Fibroblast of lung (primary cell): ENCODE measurements around the gene FALEC. TPM values are rescaled to one million over a fixed set of nuclear protein-coding genes. Genes with fewer than 3 reads are reported as not detected.
"Not testable (repeated sequence)": the region's sequence is repeated elsewhere in the genome, so short reads cannot be mapped to it uniquely, and the experiment has no call there.

Source experiments
- DNase-seq, 2 donors: peaks; one replicate each; pipeline versions ENCODE4 v3.0.0 to v3.0.0-alpha.2; 2010; ENCODE audit warnings: low read depth in 2 of 2
- H2AFZ ChIP-seq: 2 replicates; pipeline ENCODE4 v1.5.1; 2012; ENCODE audit warnings: low read length, control low read depth, inconsistent platforms
- H3K27ac ChIP-seq: 2 replicates; pipeline ENCODE4 v1.5.1; 2011; ENCODE audit warnings: low read length, control low read depth; ENCODE audit not compliant: insufficient read depth
- H3K27me3 ChIP-seq: 2 replicates; pipeline ENCODE4 v1.5.1; 2011; ENCODE audit warnings: mild to moderate bottlenecking, low read length; ENCODE audit not compliant: control insufficient read depth, insufficient read depth
- H3K36me3 ChIP-seq: 2 replicates; pipeline ENCODE4 v1.5.1; 2011; ENCODE audit warnings: low read length; ENCODE audit not compliant: control insufficient read depth, insufficient read depth
- H3K4me1 ChIP-seq: 2 replicates; pipeline ENCODE4 v1.5.1; 2011; ENCODE audit warnings: low read length; ENCODE audit not compliant: control insufficient read depth, insufficient read depth; ENCODE audit errors: extremely low read depth
- H3K4me2 ChIP-seq: 2 replicates; pipeline ENCODE4 v1.5.1; 2011; ENCODE audit warnings: low read length, control low read depth; ENCODE audit not compliant: insufficient read depth; ENCODE audit errors: extremely low read depth
- H3K4me3 ChIP-seq, 4 experiments: fragments of 200-600 bp in 1 of 4; sonication (generic) in 1 of 4; replicated peaks in 1 of 4; 2 replicates each; pipeline ENCODE4 v1.5.1; 2011 to 2016; ENCODE audit warnings: low read length in 4 of 4, low read depth in 3 of 4, mild to moderate bottlenecking in 3 of 4, control low read depth in 2 of 4, inconsistent platforms in 1 of 4, mixed read lengths in 1 of 4; ENCODE audit not compliant: insufficient read depth in 1 of 4; ENCODE audit errors: control extremely low read depth in 1 of 4
- H3K79me2 ChIP-seq: 2 replicates; pipeline ENCODE4 v1.5.1; 2012; ENCODE audit warnings: mild to moderate bottlenecking, low read length, inconsistent platforms; ENCODE audit not compliant: control insufficient read depth, insufficient read depth
- H3K9ac ChIP-seq: 2 replicates; pipeline ENCODE4 v1.5.1; 2011; ENCODE audit warnings: mild to moderate bottlenecking, low read length, control low read depth; ENCODE audit not compliant: insufficient read depth
- H3K9me3 ChIP-seq: 2 replicates; pipeline ENCODE4 v1.5.1; 2012; ENCODE audit warnings: low read depth, low read length; ENCODE audit not compliant: control insufficient read depth, insufficient read depth
- H4K20me1 ChIP-seq: 2 replicates; pipeline ENCODE4 v1.5.1; 2011; ENCODE audit warnings: low read length; ENCODE audit not compliant: control insufficient read depth, insufficient read depth; ENCODE audit errors: extremely low read depth
- EZH2 ChIP-seq: IDR thresholded peaks from 2 replicates; pipeline ENCODE4 v1.5.1; 2012; ENCODE audit warnings: low read length, control low read depth, mild to moderate bottlenecking; ENCODE audit errors: missing control alignments
- polyA plus RNA-seq, 2 donors: library from polyadenylated mRNA; depleted of rRNA in 1 of 2; stranded (reverse) in 1 of 2; unstranded in 1 of 2; fragments of >200 nt; gene quantifications; 2 replicates each; pipeline ENCODE4 v1.2.1, GENCODE V29; 2011 to 2012; ENCODE audit warnings: missing spikeins in 1 of 2
- total RNA-seq: library from RNA; depleted of rRNA; stranded (reverse); fragments of >200 nt; gene quantifications from 2 replicates; pipeline ENCODE4 v1.2.1, GENCODE V29; 2014
- TF ChIP-seq, protein P1 (sequence below), 2 donors: IDR thresholded peaks in 1 of 2; conservative IDR thresholded peaks in 1 of 2; 1 replicate in 1 of 2; 2 replicates in 1 of 2; pipeline ENCODE4 v1.5.1; 2011 to 2012; ENCODE audit warnings: low read length in 2 of 2, control low read depth in 1 of 2, inconsistent platforms in 1 of 2, low read depth in 1 of 2, mild to moderate bottlenecking in 1 of 2

Gene FALEC
- total and polyA plus RNA-seq, 2 donors (not counting 1 experiment from before 2014, with no cell fraction given) = 0.83 TPM; not detected in 1

DNA sequence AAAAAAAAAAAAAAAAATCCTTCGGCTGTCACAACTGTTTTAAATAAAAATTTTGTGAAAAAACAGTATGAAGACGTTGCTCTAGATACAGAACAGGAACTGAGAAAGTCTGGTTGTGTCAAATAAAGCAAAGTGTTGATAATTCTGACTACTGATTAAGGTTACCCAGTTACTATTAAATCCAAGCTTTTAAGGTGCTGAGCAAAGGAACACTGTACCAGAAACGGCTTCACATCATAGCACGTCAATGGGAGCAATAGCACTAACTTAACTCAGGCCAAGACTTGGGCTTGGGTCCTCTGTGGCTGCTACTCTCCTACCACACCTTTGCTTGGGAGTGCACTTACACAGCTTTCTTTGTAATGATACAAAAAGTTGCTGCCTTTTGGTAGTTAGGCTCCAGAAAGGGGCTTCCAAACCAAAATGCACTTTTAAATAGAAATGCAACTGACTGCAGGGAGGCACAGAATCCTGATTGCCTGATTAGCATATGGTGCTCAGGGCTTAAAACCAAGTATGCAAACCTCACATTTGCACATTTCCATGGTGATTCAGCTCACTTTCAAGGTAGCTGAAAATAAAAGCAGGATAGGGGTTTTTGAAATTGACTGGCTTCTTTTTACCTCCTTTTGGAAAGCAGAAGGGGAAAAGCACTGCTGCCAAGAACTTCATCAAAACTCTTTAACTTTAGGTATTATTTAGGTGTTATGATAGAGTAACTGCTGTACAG lies 57.5 kb downstream of the FALEC start:
- no peak overlapping the region for H2AFZ ChIP-seq
- DNase-seq = no peak
- H3K79me2 ChIP-seq = peaks cover 66% of the 10 kb centered on the region
- peaks cover 21% of the 10 kb centered on the region for H3K36me3 ChIP-seq
- H3K9me3 ChIP-seq = no peaks in the 10 kb centered on the region
- peak overlapping the region; percentile 2 for H3K27ac ChIP-seq
- H3K4me3 ChIP-seq = peak overlapping the region in 2 of 4 experiments; percentile 23 to 30
- no peak overlapping the region for H3K9ac ChIP-seq
- TF ChIP-seq EZH2 = no peak
- TF ChIP-seq, protein P1, sequence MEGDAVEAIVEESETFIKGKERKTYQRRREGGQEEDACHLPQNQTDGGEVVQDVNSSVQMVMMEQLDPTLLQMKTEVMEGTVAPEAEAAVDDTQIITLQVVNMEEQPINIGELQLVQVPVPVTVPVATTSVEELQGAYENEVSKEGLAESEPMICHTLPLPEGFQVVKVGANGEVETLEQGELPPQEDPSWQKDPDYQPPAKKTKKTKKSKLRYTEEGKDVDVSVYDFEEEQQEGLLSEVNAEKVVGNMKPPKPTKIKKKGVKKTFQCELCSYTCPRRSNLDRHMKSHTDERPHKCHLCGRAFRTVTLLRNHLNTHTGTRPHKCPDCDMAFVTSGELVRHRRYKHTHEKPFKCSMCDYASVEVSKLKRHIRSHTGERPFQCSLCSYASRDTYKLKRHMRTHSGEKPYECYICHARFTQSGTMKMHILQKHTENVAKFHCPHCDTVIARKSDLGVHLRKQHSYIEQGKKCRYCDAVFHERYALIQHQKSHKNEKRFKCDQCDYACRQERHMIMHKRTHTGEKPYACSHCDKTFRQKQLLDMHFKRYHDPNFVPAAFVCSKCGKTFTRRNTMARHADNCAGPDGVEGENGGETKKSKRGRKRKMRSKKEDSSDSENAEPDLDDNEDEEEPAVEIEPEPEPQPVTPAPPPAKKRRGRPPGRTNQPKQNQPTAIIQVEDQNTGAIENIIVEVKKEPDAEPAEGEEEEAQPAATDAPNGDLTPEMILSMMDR (conservative IDR thresholded peaks at IDR 0.05 in 1 of 2, IDR thresholded peaks at IDR 0.05 in 1 of 2; ENCODE audit: low read depth in 1 of 2, low read length in 2 of 2) = no peak
- peaks cover 17% of the 10 kb centered on the region for H4K20me1 ChIP-seq
- no peaks in the 10 kb centered on the region for H3K27me3 ChIP-seq
- H3K4me2 ChIP-seq = peak overlapping the region; percentile 41
- H3K4me1 ChIP-seq = peaks cover 22% of the 10 kb centered on the region

DNA sequence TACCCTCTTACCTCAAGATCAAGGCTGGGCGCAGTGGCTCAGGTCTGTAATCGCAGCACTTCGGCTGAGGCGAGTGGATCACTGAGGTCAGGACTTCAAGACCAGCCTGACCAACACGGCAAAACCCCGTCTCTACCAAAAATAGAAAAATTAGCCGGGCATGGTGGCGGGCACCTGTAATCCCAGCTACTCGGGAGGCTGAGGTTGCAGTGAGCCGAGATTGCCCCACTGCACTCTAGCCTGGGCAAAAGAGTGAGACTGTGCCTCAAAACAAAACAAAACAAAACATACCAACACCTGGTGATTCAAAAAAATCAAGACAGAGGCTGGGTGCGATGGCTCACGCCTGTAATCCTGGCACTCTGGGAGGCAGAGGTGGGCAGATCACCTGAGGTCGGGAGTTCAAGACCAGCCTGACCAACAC lies 58.1 kb downstream of the FALEC start:
- not testable (repeated sequence) for DNase-seq, H3K9me3 ChIP-seq, H2AFZ ChIP-seq, H3K27me3 ChIP-seq, H3K9ac ChIP-seq
- Histone ChIP-seq H3K27ac (peak overlapping the region; percentile 2), H4K20me1 (peaks cover 21% of the 10 kb centered on the region), H3K4me3 (peak overlapping the region in 2 of 4 experiments; percentile 8 to 23), H3K79me2 (peaks cover 71% of the 10 kb centered on the region), H3K4me1 (peaks cover 19% of the 10 kb centered on the region), H3K36me3 (peaks cover 25% of the 10 kb centered on the region), H3K4me2 (peak overlapping the region; percentile 41)

- no peak for DNase-seq
- Histone ChIP-seq H3K79me2 (peaks cover 78% of the 10 kb centered on the region), H2AFZ (no peak overlapping the region), H3K9me3 (no peaks in the 10 kb centered on the region), H3K4me2 (peak overlapping the region; percentile 72), H3K36me3 (peaks cover 26% of the 10 kb centered on the region), H3K9ac (no peak overlapping the region), H3K27me3 (no peaks in the 10 kb centered on the region), H3K4me3 (peak overlapping the region; percentile 90 to 100 (median 94)), H3K27ac (peak overlapping the region; percentile 57), H3K4me1 (peaks cover 15% of the 10 kb centered on the region), H4K20me1 (peaks cover 21% of the 10 kb centered on the region)
- no peak for TF ChIP-seq EZH2
- TF ChIP-seq, protein P1 (conservative IDR thresholded peaks at IDR 0.05 in 1 of 2, IDR thresholded peaks at IDR 0.05 in 1 of 2; ENCODE audit: low read depth in 1 of 2, low read length in 2 of 2) = no peak
Measured at GRCh38 chr1:150574260-150575071, 58.9 kb downstream of the FALEC start.
